Activated CD4-positive, alpha-beta T cell treated with anti-CD3 and anti-CD28 coated beads, Interleukin-2, amount 50 U/mL, for 48 hours (primary cell): ENCODE measurements around the gene AFF4.
"Not testable (repeated sequence)": the region's sequence is repeated elsewhere in the genome, so short reads cannot be mapped to it uniquely, and the experiment has no call there.

ENCODE experiments used
- DNase-seq, 2 experiments: peaks; one replicate each; pipeline ENCODE4 v3.0.0-alpha.2; 2020

AFF4 gene

DNA sequence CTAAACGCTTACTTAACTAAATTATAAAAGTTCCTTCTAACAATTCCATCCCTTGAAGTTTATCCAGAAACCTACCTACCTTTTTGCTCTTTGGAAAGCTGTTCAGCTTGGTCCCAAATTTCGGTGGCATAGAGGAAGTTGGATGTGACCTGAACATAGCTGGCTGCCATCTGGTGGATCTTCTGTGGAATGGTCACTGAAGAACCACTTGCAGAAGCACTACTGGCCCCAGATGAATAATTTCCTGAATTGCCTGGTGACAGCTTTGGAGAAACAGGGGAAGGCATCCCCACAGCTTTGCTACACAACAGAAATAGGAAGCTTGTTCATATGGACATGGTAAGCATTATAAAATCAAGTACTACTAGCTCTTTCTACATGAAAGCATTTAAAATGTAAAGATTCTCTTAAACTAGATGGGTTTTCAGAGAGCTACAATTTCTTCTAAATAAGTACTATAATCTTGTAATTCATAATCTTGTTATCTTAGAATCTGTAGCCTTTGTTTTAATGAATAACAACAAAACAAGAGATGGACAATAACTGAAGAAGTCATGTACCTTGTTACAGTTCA is 80.1 kb downstream of the AFF4 start:
- DNase-seq: peak in 1 of 2 experiments; percentile 28

DNA sequence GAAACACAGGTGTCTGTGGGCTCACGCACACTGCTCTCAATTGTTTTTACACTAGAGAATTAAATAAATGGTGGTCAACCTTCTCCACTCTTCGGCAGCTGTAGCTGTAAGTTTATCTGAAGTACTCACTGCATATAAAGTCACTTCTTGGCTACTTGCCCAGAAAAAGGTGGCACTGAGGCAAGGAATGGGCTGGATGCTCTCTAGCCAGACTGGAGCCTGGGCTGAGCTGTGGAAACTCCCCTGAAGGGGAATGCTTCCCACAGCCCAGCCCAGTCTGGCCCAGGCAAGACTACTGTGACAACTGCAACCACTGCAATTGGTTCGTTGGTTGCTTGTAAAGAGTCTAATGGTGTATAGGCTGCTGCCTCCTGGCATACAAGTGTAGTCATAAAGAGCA is 85.5 kb downstream of the AFF4 start:
- no peak for DNase-seq

DNA sequence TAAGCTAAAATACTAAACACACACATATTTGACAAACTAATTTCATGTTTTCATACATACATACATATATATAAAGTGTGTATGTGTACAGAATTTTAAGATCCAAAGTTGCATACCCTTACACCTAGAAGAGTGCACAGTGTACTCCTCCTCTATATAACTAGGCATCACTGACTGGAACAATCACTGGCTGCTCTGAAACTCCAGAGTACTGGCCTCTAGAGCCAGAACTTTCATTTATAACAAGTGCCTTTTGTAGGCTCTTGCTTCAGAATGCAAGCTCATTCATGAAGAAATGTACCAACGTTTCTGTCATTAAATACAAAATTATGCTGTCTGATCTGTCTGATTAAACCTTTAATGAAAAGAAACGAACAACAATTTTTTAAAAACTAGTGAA is 86.0 kb downstream of the AFF4 start:
- no peak for DNase-seq

DNA sequence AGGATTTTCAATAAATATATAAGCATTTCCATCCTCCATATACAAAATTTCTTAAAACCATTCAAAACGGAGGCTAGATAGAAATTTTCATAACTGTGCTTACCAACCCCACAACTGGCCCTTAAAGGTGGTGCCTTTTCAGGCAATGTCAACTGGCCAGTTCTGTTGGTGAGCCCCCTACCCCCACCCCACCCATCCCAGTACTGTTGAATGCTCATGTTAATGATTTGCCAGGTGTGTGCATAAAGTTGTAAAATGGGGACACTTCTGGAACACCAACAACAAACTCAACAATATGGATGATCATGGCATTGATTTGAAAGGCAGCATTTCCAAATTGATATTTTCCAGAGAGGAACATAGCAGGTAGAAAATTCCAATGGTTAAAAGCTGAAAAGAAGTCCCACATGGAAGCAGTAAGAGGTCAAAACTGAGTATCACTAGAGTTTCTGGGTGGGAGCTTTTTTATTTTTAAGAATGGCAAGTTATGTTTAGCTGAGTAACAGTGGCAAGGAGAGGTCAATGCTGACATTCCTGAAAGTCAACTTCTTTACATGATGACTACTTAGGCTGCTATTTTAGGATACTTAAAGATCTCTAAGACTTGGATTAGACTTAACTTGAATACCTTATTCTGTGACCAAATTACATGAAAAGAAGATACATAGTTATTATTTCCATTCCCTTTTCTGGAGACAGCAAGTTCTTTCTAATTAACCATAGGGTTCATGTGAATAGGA is 87.2 kb downstream of the AFF4 start:
- DNase-seq: no peak

DNA sequence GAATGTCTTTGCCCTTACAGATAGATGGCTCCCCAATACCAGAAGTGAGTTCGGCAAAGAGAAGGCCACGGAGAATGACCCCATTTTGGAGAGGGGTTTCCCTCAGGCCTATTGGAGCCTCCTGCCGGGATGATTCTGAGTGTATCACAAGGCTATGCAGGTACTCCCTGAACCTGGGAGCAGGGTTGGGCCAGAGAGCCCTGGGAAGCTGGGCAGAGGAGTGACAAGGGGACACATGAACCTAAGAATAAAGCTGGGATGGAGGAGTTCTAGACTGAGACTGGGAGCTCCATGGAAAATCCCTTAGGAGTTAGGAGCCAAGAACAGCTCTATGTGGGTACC is 89.5 kb downstream of the AFF4 start:
- no peak for DNase-seq

DNA sequence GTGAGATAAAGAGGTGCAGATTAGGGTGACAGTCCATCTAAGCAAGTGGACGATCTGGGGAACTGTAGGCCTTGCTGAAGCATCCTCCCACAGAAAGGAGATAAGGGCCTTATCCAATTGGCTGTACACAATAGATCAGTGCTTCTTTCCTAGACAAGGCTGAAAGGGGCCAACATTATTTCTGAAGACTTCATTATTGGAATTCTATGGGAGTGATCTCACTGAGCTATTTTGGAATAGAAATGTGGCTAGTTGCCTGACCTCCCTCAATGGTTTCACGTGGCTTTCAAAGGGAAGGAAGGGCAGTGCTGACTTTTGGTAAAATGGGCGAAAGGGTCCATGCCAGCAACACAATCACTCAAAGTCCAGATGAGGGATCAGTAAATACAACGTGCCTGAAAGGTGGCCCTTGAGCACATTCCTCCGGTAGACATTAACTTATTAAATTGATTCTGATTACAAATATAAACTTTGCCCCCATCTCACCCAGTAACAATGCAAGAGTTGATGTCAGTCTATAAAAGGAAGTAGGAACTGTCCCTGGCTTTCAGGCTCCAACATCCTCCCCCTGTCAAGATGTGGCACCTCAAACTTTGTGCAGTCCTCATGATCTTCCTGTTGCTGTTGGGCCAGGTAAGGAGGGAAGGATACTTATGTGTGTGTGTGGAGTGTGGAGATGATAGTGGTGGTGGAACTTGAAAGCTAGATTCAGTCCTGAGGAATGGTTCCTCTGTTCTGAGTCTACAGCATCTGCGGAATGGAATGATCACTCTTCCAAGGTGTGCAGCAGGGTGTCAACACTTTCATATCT is 90.1 kb downstream of the AFF4 start, which contains the start of gene LEAP2:
LEAP2 (plus strand) TSS at position 550 of the 811 bp plus-strand sequence; CDS start at position 577, 27 bp downstream.
- no peak for DNase-seq

DNA sequence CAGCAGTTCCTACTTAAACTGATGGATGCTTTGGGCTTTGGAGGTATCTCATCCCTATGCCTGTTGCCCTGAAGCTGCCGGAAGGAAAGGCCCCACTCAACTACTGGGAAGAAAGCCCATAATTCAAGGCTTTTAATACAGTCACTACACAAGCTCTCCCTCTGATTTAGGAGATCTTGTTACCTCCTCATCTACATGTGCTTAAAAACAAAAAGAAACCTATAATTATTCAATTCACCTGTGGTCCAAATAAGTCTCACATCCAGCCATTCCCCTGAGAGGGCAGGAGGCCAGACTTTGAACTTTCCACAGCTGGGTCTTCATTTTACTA is 90.7 kb downstream of the AFF4 start:
- no peak for DNase-seq

DNA sequence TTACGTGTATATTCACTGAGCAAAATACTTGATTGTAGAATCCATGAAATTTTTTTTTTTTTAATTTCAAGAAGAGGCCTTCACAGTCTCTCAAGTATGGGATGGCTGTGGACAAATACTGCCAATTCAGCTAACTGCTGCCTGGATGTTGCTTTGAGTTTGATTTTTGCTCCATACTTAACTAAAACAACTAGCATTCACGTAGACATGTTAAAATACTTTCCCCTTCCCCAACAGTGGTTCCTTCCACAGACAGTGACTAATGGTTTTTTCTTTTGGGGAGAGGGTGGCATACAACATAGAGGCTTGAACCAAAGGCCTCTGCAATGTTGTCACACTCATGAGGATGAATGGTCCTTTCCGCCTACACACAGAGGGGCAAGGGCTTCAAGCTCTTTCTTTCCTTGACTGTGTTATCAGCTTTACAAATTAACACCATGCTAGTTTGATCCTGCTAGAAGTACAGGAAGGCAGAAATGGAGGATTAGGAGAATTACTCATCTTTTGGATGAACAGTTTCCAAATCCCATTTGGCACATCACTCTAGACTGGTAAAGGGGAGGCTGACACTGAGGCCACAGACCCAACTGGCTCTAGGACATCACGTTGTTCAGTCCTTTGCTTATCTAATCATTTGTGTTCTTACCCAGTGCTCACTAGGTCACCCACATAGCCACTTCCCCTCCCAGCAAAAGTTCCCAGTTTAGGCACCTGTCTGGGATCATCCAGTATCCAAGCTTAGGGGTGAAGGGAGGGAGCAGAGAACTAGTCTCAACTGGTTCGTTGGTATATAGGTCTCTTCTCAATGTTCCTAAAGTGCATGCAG is 91.8 kb downstream of the AFF4 start:
- DNase-seq: no peak

DNA sequence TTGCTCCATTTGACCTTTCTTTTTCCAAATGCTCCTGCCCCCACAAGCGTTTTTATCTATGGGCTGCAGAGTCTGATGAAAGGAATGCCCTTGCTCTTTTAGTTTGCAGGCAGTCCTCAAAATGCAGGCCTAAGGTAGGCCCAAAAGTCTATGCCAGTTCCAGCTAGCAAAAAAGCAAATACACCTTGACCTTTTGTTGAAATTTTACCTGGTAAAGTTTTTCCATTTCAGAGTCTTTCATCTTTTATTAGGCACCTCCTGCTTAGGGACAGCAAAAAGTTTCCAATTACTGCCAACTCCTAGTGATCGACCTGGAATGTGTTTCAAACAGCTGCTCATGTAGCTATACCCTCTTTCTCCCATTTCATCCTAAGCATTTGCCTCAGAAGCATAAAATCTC is 92.6 kb downstream of the AFF4 start:
- no peak for DNase-seq

DNA sequence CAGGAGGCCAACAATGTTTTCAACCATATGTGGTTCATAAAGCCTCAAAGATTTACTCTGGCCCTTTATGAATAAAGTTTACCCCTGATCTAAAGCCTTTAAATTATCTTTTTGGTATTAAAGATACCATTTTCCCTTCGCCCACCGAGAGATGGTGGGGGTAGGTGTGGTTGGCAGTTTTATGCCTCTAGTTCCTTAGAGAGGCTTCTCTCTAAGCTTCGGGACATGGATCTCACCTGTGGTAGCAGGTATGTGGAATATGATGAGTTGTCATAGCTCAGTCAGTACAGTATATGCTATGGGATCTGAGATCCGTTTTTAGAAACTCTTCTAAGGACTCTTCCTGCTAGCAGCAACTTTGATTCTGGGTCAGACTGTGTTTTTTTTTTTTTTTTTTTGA is 94.7 kb downstream of the AFF4 start:
- no peak for DNase-seq

DNA sequence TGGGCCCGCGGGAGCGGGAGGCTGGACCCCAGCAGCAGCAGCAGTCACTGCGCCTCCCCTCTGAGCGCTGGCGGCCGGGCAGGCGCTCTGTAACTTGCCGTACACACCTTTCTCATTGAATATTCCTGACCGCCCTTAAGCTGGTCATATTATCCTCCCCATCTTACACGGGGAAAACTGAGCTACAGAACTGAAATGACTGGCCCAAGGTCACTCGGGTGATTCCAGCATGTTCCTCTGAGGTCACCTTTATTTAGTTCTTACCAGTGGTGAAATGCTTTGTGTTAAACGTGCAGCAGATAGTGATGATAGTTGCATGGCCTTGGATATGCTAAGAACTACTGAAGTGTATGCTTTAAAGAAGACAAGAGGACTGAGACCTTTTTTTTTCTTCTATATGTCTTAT is 96.4 kb downstream of the AFF4 start:
- DNase-seq: no peak

DNA sequence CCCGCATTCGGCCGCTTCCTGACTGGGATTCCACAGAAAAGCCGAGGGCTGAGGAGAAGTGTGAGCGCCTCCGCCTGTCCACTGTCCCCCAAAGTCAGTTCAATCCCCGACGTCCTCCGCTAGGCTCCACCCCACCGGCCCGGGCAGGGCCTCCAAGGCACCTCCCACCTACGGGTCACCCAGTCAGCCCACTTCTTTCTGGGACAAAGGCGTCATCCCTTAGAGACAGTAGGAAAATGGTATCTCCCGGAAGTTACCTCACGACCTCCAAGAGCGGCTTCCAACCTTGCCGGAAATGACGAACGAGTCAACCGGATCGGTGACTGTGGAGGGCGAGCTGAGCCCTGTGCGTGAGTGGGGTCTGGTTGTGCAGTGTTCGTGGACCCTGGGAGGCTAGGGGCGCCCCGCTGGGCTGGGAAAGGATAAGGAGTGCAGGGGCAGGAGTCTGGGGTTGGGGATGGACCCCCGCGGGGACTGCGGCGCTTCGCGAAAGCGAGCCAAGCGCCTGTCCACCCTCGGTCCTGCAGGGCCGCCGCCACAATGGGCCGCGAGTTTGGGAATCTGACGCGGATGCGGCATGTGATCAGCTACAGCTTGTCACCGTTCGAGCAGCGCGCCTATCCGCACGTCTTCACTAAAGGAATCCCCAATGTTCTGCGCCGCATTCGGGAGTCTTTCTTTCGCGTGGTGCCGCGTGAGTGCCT is 96.9 kb downstream of the AFF4 start, which contains the start of the genes GDF9 and UQCRQ:
GDF9 (minus strand) TSS at position 128 of the 704 bp plus-strand sequence. CDS start 1,936 bp downstream, outside the sequence.
UQCRQ (plus strand) TSS at position 301 of the 704 bp plus-strand sequence; CDS start at position 541, 240 bp downstream.
- peak; percentile 92 to 94 for DNase-seq

DNA sequence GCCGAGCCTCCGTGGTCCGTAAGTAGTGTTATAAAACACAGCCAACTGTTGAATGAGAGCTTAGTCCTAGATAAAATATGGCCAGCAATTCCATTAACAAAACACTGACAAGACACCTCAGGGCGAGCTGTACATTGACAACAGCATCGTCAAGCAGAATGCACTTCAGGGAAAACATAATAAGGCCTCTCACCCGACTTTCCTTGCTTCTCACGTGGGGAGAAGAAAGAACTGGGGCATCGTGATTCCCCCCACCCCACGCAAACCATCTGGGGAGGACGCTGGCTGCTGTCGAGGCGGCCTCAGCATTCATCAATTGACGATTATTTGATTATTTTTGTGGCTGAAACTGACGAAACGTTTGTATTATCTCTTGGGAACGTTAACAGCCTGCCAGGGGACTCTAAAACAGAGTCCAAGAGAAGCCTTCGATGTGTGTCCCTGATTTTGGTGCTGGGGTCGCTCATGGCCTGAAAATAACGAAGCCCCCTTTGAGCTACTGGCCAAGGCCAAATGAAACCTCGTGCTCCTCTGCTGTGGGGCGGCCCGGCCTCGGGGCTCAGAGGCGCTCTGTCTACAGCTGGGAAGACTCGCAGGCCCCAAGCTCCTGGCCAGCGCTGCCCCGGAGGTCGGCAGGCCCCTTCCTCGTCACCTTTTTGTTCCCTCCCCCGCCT is 97.6 kb downstream of the AFF4 start:
- DNase-seq: no peak

DNA sequence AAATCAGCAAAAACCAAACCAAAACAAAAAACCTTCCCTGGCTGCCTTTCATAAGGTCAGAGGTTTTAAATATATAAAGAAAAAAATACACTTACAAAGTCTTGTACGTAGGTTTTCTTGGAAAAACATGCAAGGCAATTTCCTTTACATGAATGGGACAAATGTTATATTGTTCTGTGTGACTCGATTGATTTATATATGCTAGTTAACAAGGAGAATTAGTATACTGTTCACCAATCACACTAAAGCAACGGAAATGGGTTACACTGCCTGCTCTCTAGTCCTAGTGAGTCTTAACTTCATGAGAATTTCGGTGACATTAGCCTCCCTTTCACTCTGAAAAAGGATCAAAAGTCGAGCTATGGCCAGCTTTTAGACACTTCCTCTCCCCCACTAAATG is 102.7 kb downstream of the AFF4 start:
- DNase-seq: no peak

DNA sequence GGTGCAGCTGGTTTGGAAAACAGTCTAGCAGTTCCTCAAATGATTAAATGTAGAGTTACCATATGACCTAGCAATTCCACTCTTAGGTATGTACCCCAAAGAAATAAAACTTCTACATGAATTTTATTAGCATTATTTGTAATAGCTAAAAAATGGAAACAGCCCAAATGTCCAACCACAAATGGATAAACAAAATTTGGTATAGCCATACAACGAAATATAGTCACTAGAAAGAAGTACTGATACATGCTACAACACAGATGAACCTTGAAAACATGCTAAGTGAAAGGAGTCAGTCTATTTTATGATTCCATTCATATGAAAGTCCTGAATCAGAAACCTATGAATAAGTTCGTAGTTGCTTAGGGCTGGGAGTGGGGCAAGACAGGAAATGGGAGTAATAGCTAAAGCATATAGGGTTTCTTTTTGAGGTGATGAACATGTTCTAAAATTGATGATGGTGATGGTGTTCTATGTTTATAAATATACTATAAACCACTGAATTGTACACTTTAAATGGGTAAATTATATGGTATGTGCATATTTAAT is 103.5 kb downstream of the AFF4 start:
- no peak for DNase-seq

DNA sequence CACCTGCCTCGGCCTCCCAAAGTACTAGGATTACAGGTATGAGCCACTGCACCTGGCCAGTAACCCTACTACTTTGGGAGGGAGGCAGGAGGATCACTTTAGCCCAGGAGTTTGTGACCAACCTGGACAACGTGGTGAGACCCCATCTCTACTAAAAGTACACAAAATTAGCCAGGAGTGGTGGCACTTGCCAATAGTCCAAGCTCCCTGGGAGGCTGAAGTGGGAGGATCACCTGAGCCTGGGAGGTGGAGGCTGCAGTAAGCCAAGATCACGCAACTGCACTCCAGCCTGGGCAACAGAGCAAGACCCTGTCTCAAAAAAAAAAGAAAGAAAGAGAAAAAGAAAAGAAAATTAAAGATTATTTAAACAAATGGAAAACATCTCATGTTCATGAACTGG is 107.4 kb downstream of the AFF4 start:
- no peak for DNase-seq

DNA sequence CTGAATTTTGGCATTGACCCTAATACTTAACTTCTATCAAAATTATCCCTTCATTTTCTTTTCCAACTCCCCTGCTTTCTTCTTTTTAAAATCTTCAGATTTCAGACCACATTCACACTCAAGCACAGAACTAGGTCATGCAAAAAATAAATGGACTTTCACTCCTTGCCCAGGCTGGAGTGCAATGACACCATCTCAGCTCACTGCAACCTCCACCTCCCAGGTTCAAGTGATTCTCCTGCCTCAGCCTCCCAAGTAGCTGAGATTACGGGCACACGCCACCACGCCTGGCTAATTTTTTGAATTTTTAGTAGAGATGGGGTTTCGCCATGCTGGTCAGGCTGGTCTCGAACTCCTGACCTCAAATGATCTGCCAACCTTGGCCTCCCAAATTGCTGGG is 108.4 kb downstream of the AFF4 start:
- DNase-seq: not testable (repeated sequence)

DNA sequence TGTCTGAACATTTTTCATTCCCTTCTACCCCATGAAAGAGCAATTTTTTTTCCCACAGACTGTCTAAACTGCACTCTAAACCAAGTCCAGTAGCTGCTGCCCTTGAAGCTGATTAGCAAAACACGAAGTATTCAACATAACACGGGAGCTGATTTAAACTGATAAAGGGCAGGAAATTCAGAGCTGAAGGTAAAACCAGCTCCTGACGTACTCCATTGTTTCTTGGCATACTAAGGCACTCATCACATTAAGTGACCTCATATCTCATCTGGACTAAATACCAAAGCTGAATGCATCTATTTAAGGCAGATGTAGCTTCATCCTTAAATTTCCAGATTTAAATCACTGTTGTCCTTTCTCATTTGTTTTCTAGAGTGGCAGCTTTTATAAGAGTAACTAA is 109.1 kb downstream of the AFF4 start:
- DNase-seq: no peak

DNA sequence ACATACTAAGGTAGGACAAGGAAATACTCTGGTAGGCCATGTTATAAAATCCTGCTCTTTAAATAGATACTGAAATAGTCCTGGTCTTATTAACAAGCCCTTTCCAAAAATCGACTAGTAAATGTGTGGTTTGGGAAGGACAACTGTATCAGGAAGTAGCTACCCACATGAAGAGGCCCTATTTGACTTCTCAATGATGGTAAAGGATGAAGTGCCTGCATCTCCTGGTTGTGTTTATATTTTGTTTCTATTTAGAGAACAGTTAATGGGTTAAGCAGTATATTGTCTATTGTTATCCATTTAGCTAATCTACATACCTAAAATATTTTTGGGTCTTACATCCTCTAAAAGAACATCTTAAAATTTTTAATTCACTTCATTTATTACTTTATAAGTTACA is 109.6 kb downstream of the AFF4 start:
- no peak for DNase-seq

DNA sequence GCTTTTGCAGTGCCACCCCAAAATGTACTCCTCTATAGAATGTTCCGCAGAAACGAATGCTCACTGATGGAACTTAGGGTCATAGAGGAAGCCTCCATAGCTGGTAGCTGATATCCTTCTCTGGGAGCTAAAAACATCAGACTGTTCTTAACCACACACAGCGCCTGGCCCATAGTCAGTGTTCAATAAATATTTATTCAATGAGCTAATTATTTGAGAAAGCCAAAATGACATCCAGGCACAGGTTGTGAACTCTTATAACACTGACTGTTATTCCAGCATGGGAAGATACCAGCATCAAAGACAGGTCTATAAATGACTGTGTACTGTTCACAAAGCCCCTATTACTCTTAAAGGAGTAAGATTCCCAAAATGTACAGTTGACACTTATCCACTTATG is 110.1 kb downstream of the AFF4 start:
- no peak for DNase-seq

DNA sequence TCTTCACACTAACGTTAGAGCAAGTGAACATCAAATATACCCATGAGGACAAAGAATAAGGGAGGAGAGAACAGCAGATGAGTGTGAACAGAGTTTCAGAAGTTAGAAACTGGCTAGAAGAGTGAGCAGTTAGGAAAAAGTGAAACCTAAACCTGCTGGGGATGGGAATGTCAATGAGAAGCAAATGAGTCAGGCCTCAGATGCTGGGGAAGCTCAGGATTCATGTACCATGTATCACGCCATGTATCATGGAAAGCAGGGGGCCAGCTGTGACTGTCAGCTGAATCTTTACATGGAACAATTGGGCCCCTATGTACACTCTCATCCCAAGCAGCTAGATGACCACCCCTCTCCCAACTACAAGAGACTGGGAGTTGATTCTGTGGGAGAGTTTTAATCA is 113.4 kb downstream of the AFF4 start:
- no peak for DNase-seq

DNA sequence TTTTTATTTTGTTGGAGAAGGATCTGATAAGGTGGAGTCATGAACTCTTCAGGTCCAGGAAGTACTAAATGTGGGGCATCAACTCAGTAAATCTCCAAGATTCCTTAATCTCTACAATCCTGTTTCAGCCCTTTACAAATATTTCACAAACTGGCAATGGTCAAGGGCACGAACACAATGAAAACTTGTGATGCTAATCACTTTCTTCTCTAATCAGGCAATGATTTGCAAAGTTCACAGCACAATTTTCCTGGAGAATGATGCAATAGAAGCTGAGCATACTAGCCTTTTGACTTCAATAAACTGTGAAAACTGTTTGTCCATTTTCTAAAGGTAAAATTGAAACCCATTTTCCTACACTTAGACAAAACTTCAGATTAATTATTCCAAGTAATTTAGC is 114.1 kb downstream of the AFF4 start:
- no peak for DNase-seq
